Cardiac septum (tissue), 1 donor: Measurements from ENCODE around the gene CASS4. TPM values are rescaled to one million over a fixed set of nuclear protein-coding genes. Genes with fewer than 3 reads are reported as not detected.
"Not testable (repeated sequence)": the region's sequence is repeated elsewhere in the genome, so short reads cannot be mapped to it uniquely, and the experiment has no call there.

Source experiments
- DNase-seq: peaks from one replicate; pipeline ENCODE4 v3.0.0-alpha.2; 2020; ENCODE audit warnings: low spot score
- intact Hi-C: fragments of 100-400 bp; cut with DNase I; formaldehyde crosslinking; loops from one replicate; pipeline ENCODE4 v1.14.0; 2022
- long read RNA-seq: library from polyadenylated mRNA; unstranded; transcript quantifications from one replicate; pipeline ENCODE4 v2.0.0, GENCODE V29; 2021
- total RNA-seq: library from RNA; stranded (reverse); fragmentation: NEBNext Ultra II Directional; extraction: Animal tissue kit (Norgen Biotek cat#: 25700); gene quantifications from one replicate; pipeline ENCODE4 v1.2.1, GENCODE V29; 2021
- donor health status: DM: no; HTN: no; CAD: no.

Gene CASS4, protein sequence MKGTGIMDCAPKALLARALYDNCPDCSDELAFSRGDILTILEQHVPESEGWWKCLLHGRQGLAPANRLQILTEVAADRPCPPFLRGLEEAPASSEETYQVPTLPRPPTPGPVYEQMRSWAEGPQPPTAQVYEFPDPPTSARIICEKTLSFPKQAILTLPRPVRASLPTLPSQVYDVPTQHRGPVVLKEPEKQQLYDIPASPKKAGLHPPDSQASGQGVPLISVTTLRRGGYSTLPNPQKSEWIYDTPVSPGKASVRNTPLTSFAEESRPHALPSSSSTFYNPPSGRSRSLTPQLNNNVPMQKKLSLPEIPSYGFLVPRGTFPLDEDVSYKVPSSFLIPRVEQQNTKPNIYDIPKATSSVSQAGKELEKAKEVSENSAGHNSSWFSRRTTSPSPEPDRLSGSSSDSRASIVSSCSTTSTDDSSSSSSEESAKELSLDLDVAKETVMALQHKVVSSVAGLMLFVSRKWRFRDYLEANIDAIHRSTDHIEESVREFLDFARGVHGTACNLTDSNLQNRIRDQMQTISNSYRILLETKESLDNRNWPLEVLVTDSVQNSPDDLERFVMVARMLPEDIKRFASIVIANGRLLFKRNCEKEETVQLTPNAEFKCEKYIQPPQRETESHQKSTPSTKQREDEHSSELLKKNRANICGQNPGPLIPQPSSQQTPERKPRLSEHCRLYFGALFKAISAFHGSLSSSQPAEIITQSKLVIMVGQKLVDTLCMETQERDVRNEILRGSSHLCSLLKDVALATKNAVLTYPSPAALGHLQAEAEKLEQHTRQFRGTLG
- 0.30 TPM for total RNA-seq
- long read RNA-seq, partial matches to known transcripts = 0 of 1 reads
- long read RNA-seq, other reads (novel, unspliced or antisense) = 1 of 1 reads

DNA sequence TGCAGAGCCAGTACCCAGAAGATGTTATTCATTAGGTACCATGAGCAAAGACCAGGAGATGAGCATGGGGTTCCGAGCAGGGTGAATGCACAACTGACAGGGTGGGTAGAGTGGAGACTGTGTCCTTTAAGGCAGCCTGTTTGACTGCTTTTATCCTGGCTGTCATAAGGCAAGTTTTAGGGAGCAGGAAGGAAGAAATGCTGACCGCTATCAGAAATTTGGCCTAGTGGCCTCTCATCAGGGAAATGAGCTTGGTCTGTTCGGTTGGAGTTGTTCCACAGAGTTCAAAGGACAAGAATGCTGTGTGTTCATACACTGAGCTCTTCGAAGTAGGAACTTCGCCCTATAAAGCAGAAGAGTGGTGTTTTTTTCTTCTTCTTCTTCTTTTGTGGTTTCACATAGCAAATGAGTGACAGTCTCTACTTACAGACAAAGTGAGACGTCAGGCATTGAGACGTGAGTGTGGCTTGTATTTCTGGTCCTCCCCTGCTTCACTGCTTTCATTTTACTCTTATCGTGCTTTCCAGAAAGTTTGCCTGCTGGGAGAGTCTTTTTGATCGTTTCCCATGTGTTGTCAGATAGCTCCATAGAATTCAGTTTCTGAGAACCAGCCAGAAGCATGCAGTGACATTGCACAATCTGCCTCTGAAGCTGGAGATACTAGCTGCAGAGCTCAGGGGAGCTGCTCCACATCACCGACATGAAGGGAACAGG lies at the start of gene CASS4:
Gene CASS4, plus strand, starts transcription at position 502 of the 714 bp plus-strand sequence. Its CDS starts 199 bp downstream, at position 701.
- no peak for DNase-seq
- intact Hi-C loops = no loop called here

DNA sequence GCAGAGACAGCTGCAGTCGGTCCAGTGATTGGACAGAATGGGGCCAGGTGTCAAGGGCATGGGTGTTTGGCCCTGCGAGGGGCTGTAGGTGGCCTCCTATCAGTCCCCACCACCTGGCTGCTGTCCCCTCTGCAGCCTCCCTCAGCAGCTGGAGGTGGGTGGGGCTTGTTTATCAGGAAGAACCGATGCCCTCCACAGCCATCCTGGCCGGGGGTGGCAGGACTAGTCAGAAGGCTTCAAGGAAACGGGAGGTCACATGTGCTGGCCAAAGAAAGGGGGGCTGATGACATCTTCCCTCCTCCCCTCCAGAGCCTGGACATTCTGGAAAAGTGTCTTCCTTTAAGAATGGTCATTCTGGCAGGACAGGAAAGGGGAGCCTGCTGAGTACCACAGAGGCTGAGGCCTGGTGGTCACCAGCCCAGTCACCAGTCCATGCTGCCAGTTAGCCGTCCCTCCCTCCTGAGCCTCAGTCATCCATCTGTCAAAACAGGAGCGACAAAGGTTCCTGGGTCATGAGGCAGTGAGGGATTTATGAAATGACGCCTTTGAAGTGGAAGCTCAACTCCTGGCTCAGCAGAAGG lies 49.1 kb upstream of the CASS4 start:
- DNase-seq = no peak
- intact Hi-C loops = no loop called here

- intact Hi-C loops = no loop called here
Measured at GRCh38 chr20:56363491-56363890, 48.6 kb upstream of the CASS4 start.

GRCh38 chr20:56368351-56369134 lies 43.5 kb upstream of the CASS4 start:
- intact Hi-C loops = no loop called here
- no peak for DNase-seq

More at GRCh38 chr20:56363491-56363890, 48.6 kb upstream of the CASS4 start:
- no peak for DNase-seq

DNA sequence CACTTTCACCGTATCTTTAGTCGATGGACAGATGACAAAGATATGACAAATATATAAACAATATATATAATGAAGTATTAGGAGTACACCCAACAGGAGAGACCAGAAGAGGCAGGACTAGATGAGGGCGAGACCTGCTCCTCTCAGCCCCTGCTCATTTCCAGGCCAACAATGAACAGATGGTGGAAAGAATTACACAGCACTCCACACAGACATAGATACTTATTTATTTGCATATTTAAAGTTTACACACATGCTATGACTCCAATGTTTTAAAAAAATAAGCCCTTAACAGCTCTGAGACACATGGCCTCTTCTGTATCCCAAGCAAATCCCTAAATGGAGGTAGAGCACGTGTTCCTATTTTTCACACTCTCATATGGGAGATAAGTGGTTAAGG lies 42.9 kb upstream of the CASS4 start:
- intact Hi-C loops = no loop called here

DNA sequence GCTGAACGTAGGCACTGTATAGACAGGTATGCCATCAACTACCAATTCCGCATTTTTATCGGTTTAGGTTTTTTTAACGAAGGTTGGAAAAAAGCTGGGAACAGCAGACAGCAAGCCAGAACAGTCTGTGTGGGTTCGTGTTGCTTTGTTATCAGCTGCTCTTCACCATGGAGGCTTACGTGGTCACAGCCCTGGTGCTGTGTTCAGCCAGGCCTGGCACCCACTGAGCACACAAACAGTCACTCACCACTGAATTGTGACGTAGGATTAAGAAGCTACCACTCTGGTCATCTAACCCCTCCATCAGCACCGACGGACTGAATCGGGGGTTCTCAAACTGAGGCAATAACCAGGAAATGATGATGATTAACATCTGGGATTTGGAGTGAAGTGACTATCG lies 40.1 kb upstream of the CASS4 start:
- intact Hi-C loops = no loop called here
- DNase-seq = no peak

More for the DNA sequence above, 42.9 kb upstream of the CASS4 start:
- no peak for DNase-seq

GRCh38 chr20:56372850-56373249 lies 39.2 kb upstream of the CASS4 start:
- intact Hi-C loops = no loop called here
- DNase-seq = no peak

GRCh38 chr20:56373942-56374341 lies 38.1 kb upstream of the CASS4 start:
- no peak for DNase-seq
- intact Hi-C loops = no loop called here

DNA sequence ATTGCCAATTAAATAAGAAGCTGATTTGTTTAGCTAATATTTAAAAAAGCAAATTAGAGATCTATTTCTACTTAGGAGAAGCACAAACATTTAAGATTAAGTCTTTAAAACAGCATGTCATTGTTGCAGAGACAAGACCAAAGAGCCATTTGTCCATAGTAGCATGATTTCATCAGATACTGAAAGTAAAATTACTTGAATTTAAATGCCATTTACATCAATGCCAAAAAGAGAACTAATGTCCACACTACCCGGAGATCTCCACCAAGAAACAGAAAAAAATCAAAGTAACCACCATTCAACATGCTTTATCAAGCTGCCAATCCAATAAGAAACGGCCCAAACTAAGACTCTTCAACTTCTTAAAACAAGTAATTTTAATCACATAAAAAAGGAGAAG lies 35.7 kb upstream of the CASS4 start:
- DNase-seq = no peak
- intact Hi-C loops = no loop called here

DNA sequence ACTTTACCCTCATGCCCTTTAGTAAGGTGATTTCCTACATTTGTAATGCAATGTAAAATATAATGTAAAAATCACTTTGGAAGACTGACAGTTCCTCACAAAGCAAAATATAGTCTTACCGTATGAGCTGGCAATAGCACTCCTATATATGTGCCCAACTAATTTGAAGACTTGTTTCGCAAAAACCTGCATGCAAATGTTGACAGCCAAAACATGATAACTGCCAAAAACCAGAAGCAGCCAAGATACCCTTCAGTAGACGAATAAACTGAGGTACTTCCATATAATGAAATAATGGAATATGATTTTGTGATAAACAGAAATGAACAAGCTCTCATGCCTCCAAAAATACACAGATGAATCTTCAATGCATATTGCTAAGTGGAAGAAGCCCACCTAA lies 33.7 kb upstream of the CASS4 start:
- DNase-seq = no peak
- intact Hi-C loops = no loop called here

- intact Hi-C loops = no loop called here
- DNase-seq = no peak
Measured at GRCh38 chr20:56380375-56380774, 31.7 kb upstream of the CASS4 start.

GRCh38 chr20:56381501-56381900 lies 30.6 kb upstream of the CASS4 start:
- intact Hi-C loops = no loop called here

DNA sequence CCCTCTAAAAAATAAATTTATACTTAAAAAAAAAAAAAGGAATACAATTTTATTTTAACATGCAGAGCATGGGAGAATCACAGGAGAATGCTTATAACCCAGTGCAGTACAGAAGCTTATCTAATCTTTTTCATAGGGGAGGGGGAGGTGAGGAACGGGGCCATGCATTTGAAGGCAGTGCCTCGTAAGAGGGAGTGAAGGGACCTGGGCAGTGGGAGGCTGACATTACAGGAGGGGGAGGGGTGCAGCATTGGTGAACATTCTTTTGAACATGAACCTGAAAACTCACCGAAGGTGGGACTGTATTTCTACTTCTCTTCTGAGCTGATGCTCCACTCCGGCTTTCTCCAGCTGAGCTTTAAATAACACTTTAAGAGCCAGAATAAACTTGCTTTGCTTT lies 29.4 kb upstream of the CASS4 start:
- intact Hi-C loops = no loop called here
- no peak for DNase-seq

More at GRCh38 chr20:56381501-56381900, 30.6 kb upstream of the CASS4 start:
- no peak for DNase-seq

DNA sequence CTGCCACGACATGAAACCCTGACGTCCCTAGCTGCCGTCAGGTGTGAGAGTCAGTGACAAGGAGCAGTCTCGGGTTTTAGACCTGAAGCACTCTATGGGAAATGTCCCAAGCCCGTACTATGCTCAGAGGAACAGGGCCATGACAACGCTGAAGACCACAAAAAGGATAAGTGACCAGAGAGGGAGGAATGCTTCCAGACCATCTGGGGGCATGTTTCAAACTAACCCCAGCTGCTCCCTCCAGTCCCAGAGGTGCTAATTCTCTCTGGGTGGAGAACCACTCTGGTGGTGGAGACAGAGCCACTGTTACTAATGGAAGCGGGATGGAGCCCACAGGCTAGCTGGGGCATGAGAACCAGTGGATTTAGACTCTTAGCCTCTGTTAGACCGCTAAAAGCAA lies 28.7 kb upstream of the CASS4 start:
- intact Hi-C loops = no loop called here
- DNase-seq = no peak

DNA sequence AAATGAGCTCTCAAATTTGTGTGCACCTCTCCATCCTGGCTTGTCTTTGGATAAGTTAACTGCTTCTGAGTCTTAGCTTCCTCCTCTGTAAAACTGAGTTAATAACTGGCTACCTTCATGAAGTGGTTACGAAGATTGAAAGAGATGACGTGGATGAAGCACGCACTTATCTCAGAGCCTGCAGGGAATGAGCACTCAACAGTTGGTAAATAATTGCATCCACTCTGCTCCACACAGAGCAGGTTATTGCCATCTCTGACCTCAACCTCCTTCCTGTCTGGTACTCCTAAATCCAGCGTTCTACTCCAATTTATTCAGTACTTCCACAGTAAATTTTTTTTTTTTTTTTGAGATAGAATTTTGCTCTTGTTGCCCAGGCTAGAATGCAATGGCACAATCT lies 26.9 kb upstream of the CASS4 start:
- intact Hi-C loops = no loop called here

GRCh38 chr20:56386219-56386618 lies 25.8 kb upstream of the CASS4 start:
- intact Hi-C loops = no loop called here
- no peak for DNase-seq

More for the DNA sequence above, 26.9 kb upstream of the CASS4 start:
- DNase-seq = no peak

GRCh38 chr20:56388882-56389281 lies 23.2 kb upstream of the CASS4 start:
- DNase-seq = no peak
- intact Hi-C loops = no loop called here

GRCh38 chr20:56389807-56390206 lies 22.3 kb upstream of the CASS4 start:
- intact Hi-C loops = no loop called here

DNA sequence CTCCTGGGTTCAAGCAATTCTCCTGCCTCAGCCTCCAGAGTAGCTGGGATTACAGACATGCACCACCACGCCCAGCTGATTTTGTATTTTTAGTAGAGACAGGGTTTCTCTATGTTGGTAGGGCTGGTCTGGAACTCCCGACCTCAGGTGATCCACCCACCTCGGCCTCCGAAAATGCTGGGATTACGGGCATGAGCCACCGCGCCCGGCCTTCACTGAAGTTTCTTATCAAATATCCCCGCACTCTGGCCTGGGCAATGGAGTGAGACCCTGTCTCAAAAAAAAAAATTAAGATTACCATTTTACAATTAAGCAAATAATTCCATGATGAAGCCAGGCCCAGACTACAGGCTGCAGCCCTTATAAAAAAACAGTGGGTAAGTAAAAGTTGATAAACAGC lies 21.7 kb upstream of the CASS4 start:
- DNase-seq, intact Hi-C loops: not testable (repeated sequence)

More at GRCh38 chr20:56389807-56390206, 22.3 kb upstream of the CASS4 start:
- DNase-seq = no peak
